GM18502 (cell line): ENCODE measurements around the gene ELF1.
"Not testable (repeated sequence)": the region's sequence is repeated elsewhere in the genome, so short reads cannot be mapped to it uniquely, and the experiment has no call there.

ENCODE experiments used
- ATAC-seq: cut with Tn5 transposase; IDR thresholded peaks from one replicate; pipeline ENCODE4 v1.9.1; 2021; ENCODE audit warnings: mild to moderate bottlenecking; ENCODE audit not compliant: unreplicated experiment, poor library complexity

ELF1 gene

GRCh38 chr13:40984668-40985366, 34.3 kb downstream of the ELF1 start:
- ATAC-seq = peak; percentile 59

DNA sequence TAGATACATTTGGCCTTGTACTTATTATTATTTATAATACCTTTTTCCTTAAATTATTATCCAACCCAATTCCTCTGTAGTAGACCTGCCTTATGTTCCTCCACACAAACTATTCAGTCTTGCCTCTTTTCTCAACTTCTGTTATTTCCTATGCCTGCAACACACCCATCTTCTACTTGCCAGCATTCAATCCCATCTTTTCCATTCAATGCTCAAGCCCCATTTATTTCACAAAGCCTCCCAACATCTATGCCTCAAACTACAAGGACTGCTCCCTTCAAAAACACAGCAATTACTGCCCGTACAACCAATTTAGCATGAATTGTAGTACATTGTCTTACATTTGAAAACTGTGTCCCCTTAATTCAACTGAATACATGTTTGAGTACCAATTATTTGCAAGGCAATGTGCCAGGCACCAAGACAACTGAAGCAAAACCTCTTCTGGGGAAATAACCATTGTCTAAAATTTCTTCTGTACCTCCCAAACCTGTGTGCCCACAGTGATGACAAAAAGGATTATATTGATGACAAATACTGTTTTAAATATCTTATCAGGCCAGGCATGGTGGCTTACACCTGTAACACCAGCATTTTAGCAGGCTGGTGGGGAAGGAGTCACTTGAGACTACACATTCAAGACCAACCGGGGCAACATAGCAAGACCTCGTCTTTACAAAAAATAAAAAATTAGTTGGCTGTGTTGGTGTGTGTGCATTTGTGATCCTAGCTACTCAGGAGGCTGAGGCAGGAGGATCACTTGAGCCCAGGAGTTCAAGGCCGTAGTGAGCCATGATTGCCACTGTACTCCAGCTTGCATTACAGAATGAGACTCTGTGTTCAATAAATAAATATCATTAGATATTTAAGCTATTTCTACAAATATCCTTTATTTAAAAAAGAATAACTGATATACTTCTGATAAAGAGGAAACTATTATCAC, 35.1 kb downstream of the ELF1 start:
- ATAC-seq = no peak

- no peak for ATAC-seq
Measured at GRCh38 chr13:40983259-40983658, 35.9 kb downstream of the ELF1 start.

GRCh38 chr13:40982772-40983171, 36.3 kb downstream of the ELF1 start:
- peak; percentile 65 for ATAC-seq

- ATAC-seq = no peak
Measured at GRCh38 chr13:40981949-40982348, 37.2 kb downstream of the ELF1 start.

GRCh38 chr13:40981361-40981760, 37.8 kb downstream of the ELF1 start:
- no peak for ATAC-seq

DNA sequence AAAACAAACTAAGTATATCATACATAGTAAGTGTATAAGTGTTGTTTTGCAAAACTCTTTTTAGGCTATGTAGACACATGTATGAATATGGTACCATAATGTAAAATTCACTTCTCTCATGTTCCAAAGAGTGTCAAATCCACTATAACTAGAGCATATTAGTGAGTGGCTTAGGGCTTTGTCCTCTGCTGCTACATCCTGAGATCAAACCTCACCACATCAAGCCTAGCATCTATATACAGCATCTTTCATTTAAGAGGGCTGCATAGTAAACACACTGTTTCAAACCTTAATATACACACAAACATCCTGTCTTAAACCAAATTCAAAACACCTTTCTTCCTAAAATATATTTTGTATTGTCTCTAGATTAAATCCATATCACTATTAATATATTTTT, 38.7 kb downstream of the ELF1 start:
- ATAC-seq = no peak

DNA sequence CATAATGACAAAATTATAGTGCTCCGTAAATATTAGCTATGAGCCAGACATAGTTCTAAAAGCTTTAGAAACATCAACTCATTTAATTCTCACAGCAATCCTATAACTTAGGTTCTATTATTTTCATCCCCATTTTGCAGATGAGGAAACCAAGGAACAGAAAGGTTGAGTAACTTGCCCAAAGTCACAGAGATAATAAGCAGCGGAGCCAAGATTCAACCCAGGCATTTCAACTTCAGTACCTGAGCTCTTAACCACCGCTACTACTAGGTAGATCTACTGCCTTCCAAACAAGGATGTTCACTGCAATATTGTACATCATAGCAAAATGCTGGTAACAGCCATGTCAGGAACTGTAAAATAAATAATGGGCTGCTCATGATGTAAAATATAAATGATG, 39.9 kb downstream of the ELF1 start:
- ATAC-seq = no peak

DNA sequence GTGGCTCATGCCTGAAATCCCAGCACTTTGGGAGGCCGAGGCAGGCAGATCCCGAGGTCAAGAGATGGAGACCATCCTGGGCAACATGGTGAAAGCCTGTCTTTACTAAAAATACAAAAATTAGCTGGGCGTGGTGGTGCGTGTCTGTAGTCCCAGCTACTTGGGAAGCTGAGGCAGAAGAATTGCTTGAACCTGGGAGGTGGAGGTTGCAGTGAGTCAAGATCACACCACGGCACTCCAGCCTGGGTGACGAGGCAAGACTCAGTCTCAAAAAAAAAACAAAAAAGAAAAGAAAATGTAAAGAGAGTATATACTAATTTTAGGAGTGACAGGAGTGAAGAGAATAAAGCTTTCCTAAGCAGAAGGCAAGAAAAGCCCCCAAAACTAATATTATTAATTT, 41.0 kb downstream of the ELF1 start:
- ATAC-seq = not testable (repeated sequence)

DNA sequence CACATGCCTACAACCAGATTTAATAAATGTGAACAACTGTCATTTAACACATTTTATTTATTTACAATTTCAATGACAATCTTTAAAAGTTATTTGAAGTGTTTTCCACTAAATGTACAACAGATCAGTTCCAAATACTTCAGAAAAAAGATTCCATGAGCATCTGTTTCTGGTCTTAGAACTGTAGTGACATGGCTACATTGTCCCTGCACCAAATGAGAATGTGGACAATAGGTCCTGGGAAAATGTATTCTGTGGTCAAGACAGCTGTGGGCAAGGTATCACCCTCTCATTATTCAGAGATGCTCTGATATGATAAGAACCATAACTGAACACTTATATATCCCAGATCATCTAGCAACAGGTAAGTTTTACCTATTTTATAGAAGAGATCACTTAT, 43.7 kb downstream of the ELF1 start:
- ATAC-seq = no peak

- peak; percentile 77 for ATAC-seq
Measured at GRCh38 chr13:40974460-40975407, 44.4 kb downstream of the ELF1 start.

DNA sequence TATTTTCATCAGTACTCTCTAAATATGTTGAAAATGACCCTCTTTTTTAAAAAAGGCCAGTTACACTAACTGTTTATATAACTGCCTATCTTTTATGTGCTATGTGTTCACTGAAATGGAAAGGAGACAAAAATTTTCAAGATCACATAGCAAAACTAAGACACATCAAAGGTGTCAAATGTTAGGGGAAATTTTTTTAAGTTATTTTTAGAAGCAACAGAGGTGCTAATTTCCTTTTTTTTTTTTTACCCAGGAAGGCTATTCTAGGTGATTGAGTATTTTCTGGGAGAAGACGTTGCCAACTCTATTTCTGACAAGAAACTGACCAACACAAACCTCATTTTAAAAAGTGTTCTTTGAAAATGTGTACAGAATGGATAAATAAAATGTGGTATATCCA, 45.7 kb downstream of the ELF1 start:
- no peak for ATAC-seq

DNA sequence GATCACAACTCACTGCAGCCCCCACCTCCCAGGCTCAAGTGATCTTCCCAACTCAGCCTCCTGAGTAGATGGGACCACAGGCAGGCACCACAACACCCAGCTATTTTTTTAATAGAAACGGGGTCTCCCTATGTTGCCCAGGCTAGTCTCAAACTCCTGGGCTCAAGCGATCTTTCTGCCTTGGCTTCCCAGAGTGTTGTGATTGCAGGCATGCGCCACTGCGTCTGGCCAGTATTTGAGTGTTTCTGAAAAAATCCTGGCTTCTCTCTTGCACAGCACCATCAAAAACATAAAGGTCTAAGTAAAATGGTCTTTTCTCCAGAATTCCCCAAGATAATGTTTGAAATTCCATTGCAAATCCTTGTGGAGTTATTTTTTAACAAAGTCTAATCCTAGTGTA, 47.8 kb downstream of the ELF1 start:
- no peak for ATAC-seq

DNA sequence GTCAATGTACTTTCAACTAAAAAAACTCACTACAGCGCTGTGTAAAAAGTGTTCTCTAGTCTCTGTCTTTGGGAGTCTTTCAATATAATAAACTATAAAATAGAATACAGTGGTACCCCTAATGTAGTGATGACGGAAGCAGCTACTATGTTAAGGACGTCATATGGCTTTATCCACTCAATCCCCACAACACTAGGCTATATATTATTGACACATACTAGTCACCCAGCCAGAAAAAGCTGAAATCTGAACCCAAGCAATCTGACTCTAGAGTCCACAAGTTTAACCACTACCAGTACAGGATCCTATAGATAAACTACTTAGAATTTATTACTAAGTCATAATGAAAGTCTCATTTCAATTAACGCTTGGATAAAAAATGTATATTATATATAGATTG, 48.3 kb downstream of the ELF1 start:
- no peak for ATAC-seq

GRCh38 chr13:40969169-40969901, 49.8 kb downstream of the ELF1 start:
- peak; percentile 73 for ATAC-seq

DNA sequence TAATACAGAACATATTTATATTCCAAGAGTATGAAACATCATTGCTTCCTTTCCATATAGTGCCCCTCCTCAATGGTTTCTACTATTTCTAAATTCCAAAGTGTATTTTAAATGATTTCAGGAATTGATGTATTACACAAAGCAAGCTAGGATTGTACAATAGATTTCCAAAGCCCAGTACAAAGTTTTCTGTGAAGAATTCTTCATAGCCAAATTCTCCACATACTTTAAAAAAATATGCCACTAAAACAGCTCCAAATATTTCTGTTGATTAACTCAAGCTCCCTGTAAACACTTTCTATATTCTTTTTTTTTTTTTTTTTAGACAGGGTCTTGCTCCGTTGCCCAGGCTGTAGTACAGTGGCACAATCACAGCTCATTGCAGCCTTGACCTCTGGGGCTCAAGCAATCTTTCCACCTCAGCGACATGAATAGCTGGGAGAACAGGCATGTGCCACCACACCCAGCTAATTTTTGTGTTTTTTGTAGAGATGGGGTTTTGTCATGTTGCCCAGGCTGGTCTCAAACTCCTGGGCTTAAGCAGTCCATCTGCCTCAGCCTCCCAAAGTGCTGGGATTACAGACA, 50.6 kb downstream of the ELF1 start:
- ATAC-seq = no peak

- ATAC-seq = no peak
Measured at GRCh38 chr13:40966298-40966697, 52.8 kb downstream of the ELF1 start.

DNA sequence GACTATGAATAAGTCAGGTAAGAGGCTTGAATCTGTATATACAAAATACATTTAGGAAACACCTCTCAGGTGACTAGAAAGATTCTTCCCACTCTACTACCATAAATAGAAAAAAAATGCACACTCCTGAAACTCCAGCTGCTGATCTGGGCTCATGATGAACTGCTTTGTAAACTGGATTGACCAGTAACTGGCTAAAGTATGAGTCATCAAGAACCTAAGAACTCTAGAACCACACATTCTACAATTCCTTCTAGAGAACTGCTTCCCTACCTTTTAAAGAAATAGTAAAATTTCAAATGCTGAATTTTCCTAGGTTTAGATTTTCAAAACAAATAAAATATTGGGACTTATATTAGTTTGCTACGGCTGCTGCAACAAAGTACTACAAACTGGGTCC, 55.2 kb downstream of the ELF1 start:
- ATAC-seq = peak; percentile 43

DNA sequence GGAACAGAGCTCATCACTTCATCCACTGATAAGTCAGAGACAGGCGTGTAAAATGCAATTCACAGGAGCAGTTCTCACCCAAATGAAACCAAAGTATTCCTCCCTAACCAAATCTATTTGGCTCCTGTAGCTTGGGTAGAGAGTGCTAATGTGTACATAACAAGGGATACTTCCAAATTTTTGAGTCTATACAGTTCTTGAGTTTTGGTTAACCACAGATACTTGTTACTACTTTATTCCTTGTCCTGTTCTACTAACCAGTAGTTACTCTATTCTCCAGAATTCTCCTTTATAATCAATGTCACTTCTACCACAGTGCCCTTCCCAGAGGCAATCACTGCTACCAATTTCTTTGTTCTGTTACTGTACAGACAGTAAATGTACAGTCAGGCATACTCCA, 57.3 kb downstream of the ELF1 start:
- no peak for ATAC-seq
